Nephron (organoid): ENCODE results near the gene NHS.

Experiments used
- H3K27ac Mint-ChIP-seq, 3 experiments: 2 replicates each; pipeline ENCODE4 v1.8.0; 2020; ENCODE audit warnings: mixed read lengths in 3 of 3, mild to moderate bottlenecking in 2 of 3, moderate library complexity in 1 of 3
- H3K27me3 Mint-ChIP-seq: 2 replicates; pipeline ENCODE4 v1.8.0; 2021; ENCODE audit warnings: low read depth, mild to moderate bottlenecking, moderate library complexity, mixed read lengths
- H3K36me3 Mint-ChIP-seq: 2 replicates; pipeline ENCODE4 v1.8.0; 2020; ENCODE audit warnings: low read depth, mixed read lengths
- H3K4me1 Mint-ChIP-seq: 2 replicates; pipeline ENCODE4 v1.8.0; 2020; ENCODE audit warnings: mixed read lengths
- H3K4me3 Mint-ChIP-seq, 3 experiments: 2 replicates each; pipeline ENCODE4 v1.8.0; 2020; ENCODE audit warnings: mild to moderate bottlenecking in 3 of 3, mixed read lengths in 3 of 3, moderate library complexity in 2 of 3
- H3K9me3 Mint-ChIP-seq: 2 replicates; pipeline ENCODE4 v1.8.0; 2020; ENCODE audit warnings: mixed read lengths
- CTCF ChIP-seq, 3 experiments: fragments of 200-600 bp; sonication (generic); IDR thresholded peaks; one replicate each; pipeline ENCODE4 v1.5.0; 2021; ENCODE audit warnings: antibody characterized with exemption in 3 of 3; ENCODE audit not compliant: unreplicated experiment in 3 of 3

NHS gene

GRCh38 chrX:17449866-17450265 lies 74.9 kb downstream of the NHS start:
- TF ChIP-seq CTCF (IDR thresholded peaks at IDR 0.05; ENCODE audit: unreplicated experiment in 3 of 3) = no peak

DNA sequence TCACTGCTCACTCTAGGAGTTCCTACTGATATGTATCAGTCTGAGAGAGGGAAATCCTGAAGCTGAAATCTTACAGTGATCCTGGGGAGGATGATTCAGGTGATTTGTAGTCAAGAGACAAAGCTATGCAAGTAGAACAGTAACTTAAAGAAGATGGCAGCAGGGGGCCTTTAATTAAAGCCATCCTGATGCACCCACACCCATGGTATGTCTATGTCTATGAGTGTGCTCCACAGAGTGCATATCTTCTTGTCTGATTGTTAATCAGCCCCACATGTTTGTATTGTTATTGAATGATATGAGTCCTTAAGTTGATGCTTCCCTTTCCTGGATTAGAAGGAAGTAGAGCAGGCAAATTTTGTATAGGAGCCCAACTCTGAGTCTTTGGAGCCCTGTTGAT lies 78.8 kb downstream of the NHS start:
- Mint-ChIP-seq H3K36me3 (no peaks in the 10 kb centered on the region), H3K4me3 (no peak overlapping the region), H3K9me3 (no peaks in the 10 kb centered on the region), H3K27me3 (no peaks in the 10 kb centered on the region), H3K4me1 (peaks cover 23% of the 10 kb centered on the region), H3K27ac (no peak overlapping the region)
- TF ChIP-seq CTCF (IDR thresholded peaks at IDR 0.05; ENCODE audit: unreplicated experiment in 3 of 3) = no peak

More at GRCh38 chrX:17449866-17450265, 74.9 kb downstream of the NHS start:
- H3K9me3 Mint-ChIP-seq = no peaks in the 10 kb centered on the region
- H3K27ac Mint-ChIP-seq = no peak overlapping the region
- H3K36me3 Mint-ChIP-seq = no peaks in the 10 kb centered on the region
- peaks cover 37% of the 10 kb centered on the region for H3K4me1 Mint-ChIP-seq
- H3K27me3 Mint-ChIP-seq = no peaks in the 10 kb centered on the region
- H3K4me3 Mint-ChIP-seq = no peak overlapping the region

GRCh38 chrX:17456526-17456925 lies 81.5 kb downstream of the NHS start:
- TF ChIP-seq CTCF (IDR thresholded peaks at IDR 0.05; ENCODE audit: unreplicated experiment in 3 of 3) = no peak
- no peaks in the 10 kb centered on the region for H3K36me3 Mint-ChIP-seq
- H3K9me3 Mint-ChIP-seq = no peaks in the 10 kb centered on the region

GRCh38 chrX:17459008-17459611 lies 84.1 kb downstream of the NHS start:
- Mint-ChIP-seq H3K4me1 (peaks cover 31% of the 10 kb centered on the region), H3K9me3 (no peaks in the 10 kb centered on the region), H3K27ac (peak overlapping the region; percentile 28 to 78 (median 70)), H3K36me3 (no peaks in the 10 kb centered on the region), H3K4me3 (peak overlapping the region in 2 of 3 experiments; percentile 4), H3K27me3 (no peaks in the 10 kb centered on the region)
- TF ChIP-seq CTCF (IDR thresholded peaks at IDR 0.05; ENCODE audit: unreplicated experiment in 3 of 3) = no peak

More at GRCh38 chrX:17456526-17456925, 81.5 kb downstream of the NHS start:
- Mint-ChIP-seq H3K27me3 (no peaks in the 10 kb centered on the region), H3K4me1 (peaks cover 31% of the 10 kb centered on the region), H3K4me3 (no peak overlapping the region), H3K27ac (peak overlapping the region in 1 of 3 experiments; percentile 18)

- no peaks in the 10 kb centered on the region for H3K36me3 Mint-ChIP-seq
- no peaks in the 10 kb centered on the region for H3K9me3 Mint-ChIP-seq
- H3K4me3 Mint-ChIP-seq = peak overlapping the region in 1 of 3 experiments; percentile 25
- peak overlapping the region in 2 of 3 experiments; percentile 70 to 78 for H3K27ac Mint-ChIP-seq
- peaks cover 31% of the 10 kb centered on the region for H3K4me1 Mint-ChIP-seq
- no peak for TF ChIP-seq CTCF (IDR thresholded peaks at IDR 0.05; ENCODE audit: unreplicated experiment in 3 of 3)
- H3K27me3 Mint-ChIP-seq = no peaks in the 10 kb centered on the region
Observed at GRCh38 chrX:17459661-17460060, 84.7 kb downstream of the NHS start.

DNA sequence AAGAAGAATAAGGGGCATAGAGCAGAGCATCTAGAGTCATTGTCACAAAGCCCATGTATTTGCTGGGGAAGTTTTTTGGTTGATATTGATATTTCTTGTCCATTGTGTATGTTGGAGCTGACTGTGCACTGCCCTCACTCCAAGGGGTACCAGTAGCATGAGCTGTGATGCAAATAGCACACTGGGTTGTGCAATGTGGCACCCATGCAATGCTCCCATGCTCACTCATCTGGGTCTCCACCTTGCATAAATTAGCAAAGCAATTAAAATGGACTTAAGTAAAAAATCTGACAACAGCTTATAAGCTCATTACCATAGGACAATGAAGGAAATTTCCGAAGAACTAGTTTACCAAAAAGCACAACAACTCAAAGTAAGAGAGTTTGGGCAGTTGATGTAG lies 87.9 kb downstream of the NHS start:
- Mint-ChIP-seq H3K27me3 (no peaks in the 10 kb centered on the region), H3K27ac (no peak overlapping the region), H3K9me3 (no peaks in the 10 kb centered on the region), H3K36me3 (no peaks in the 10 kb centered on the region), H3K4me1 (peaks cover 20% of the 10 kb centered on the region), H3K4me3 (no peak overlapping the region)
- TF ChIP-seq CTCF (IDR thresholded peaks at IDR 0.05; ENCODE audit: unreplicated experiment in 3 of 3) = no peak
